ENCODE measurements around the gene MPRIP.

GRCh38 chr17:17091276-17091675 is 49.0 kb downstream of the MPRIP start:
- TF ChIP-seq CTCF (IDR thresholded peaks at IDR 0.05; ENCODE audit: poor library complexity, severe bottlenecking) = no peak
- TF ChIP-seq EP300 (conservative IDR thresholded peaks at IDR 0.05; ENCODE audit: poor library complexity, severe bottlenecking) = no peak
- no peak for TF ChIP-seq REST (IDR thresholded peaks at IDR 0.05; ENCODE audit: borderline replicate concordance)
